Urinary bladder (tissue), 4 donors: ENCODE data around the gene TTF1. TPM values are rescaled to one million over a fixed set of nuclear protein-coding genes. Genes with fewer than 3 reads are reported as not detected.

Experiments used
- DNase-seq: peaks from one replicate; pipeline ENCODE4 v3.0.0-alpha.2; 2015; ENCODE audit errors: extremely low spot score
- H3K27ac ChIP-seq: one replicate; pipeline ENCODE4 v1.5.1; 2013; ENCODE audit warnings: low read depth, mild to moderate bottlenecking, moderate library complexity
- H3K36me3 ChIP-seq: one replicate; pipeline ENCODE4 v1.6.1; 2013; ENCODE audit warnings: mild to moderate bottlenecking, moderate library complexity; ENCODE audit not compliant: insufficient read depth
- H3K4me1 ChIP-seq: one replicate; pipeline ENCODE4 v1.6.1; 2013; ENCODE audit warnings: mild to moderate bottlenecking, moderate library complexity; ENCODE audit not compliant: insufficient read depth
- H3K4me3 ChIP-seq: one replicate; pipeline ENCODE4 v1.5.1; 2013; ENCODE audit warnings: low read depth, low read length
- WGBS: extraction: QIAGEN DNeasy Blood & Tissue Kit; methylation state at CpG from one replicate; pipeline ENCODE4 v1.1.7; 2013; 5-methylcytosine and 5-hydroxymethylcytosine counted together
- polyA plus RNA-seq: library from polyadenylated mRNA; stranded (reverse); fragments of 200-250 nt; gene quantifications from one replicate; pipeline ENCODE4 v1.2.3, GENCODE V29; 2013
- small RNA-seq: library from RNA; depleted of rRNA; stranded (forward); fragments of <200 nt; gene quantifications from one replicate; pipeline ENCODE3, GENCODE V24; 2014
- total RNA-seq: library from RNA; depleted of rRNA; stranded (reverse); fragments of >200 nt; gene quantifications from one replicate; pipeline ENCODE4 v1.2.3, GENCODE V29; 2014
- donor health status: healthy with polysubstance abuse.
- donor health status: healthy.

TTF1 gene
- total and polyA plus RNA-seq, 2 donors: 9.8 to 16.3 TPM

- Histone ChIP-seq H3K27ac (no peak overlapping the region), H3K4me3 (no peak overlapping the region), H3K4me1 (no peaks in the 10 kb centered on the region), H3K36me3 (peaks cover 17% of the 10 kb centered on the region)
- DNase-seq: no peak
- 84% methylated on average over 1 of the region's 1 CpG for WGBS
Measured at GRCh38 chr9:132333556-132333955, 73.1 kb downstream of the TTF1 start.

DNA sequence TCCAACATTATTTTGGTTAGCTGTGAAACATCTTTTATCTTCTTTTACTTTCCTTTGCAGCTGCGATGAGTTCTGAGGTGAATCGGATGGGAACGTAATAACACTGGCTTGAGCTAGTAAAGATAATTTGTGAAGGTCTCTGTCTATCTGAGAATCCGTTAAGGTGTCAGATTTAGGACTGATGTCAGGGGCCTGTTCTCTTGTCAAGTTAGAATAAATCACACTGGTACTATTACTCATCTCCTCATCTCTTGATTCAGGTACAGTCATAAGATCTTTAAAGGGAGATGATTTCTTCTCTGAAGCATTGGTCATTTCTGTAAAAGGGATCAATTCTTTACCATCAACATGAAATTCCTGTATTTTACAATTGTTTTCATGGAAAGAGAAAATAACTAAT, 78.1 kb downstream of the TTF1 start:
- Histone ChIP-seq H3K4me1 (no peaks in the 10 kb centered on the region), H3K36me3 (peaks cover 13% of the 10 kb centered on the region), H3K27ac (no peak overlapping the region), H3K4me3 (no peak overlapping the region)
- 95% methylated on average over 4 of the region's 4 CpGs for WGBS
- no peak for DNase-seq

DNA sequence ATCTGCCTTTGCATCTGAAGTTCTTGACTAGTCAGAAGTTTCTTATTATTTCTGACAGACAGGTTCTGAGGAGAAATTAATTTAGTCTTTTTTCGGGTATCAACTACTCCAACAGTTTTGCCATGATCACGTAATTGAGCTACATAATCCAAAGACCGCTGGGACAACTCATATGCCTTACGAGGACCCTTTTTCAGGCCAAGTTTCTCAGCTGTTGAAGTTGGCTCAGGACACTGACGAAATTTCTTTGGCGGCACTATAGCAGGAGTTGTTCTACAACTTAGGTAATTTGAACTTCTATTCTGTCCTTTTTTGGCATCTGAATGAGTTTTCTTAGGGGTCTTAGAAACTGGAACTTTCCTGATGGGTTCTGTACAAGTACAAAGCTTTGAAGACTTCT, 79.1 kb downstream of the TTF1 start:
- WGBS: 98% methylated on average over 6 of the region's 6 CpGs

More for the DNA sequence above, 79.1 kb downstream of the TTF1 start:
- H3K36me3 ChIP-seq: peaks cover 12% of the 10 kb centered on the region
- no peak for DNase-seq
- no peak overlapping the region for H3K4me3 ChIP-seq
- no peak overlapping the region for H3K27ac ChIP-seq
- no peaks in the 10 kb centered on the region for H3K4me1 ChIP-seq

Small RNA genes within 50 kb of the gene (small RNA-seq; reads per million reads assigned to genes)
- 1.7 reads per million, percentile 85 among the genes with 10 or more reads in this experiment for gene RNU5D-2P

Other genes starting within 250 kb of the TTF1 start
- gene NTNG2, start 244.8 kb downstream of the TTF1 start, total RNA-seq: 2.8 TPM
- 2.3 TPM for gene NTNG2, start 244.8 kb downstream of the TTF1 start, polyA plus RNA-seq
- gene SETX, start 51.9 kb downstream of the TTF1 start, total RNA-seq: 128 TPM
- gene SETX, start 51.9 kb downstream of the TTF1 start, polyA plus RNA-seq: 23.7 TPM
- gene CFAP77, start 3.4 kb upstream of the TTF1 start, total RNA-seq: not detected
- not detected for gene CFAP77, start 3.4 kb upstream of the TTF1 start, polyA plus RNA-seq
- not detected for gene BARHL1, start 175.8 kb upstream of the TTF1 start, total RNA-seq
- gene BARHL1, start 175.8 kb upstream of the TTF1 start, polyA plus RNA-seq: not detected